ENCODE data around the gene OXTR. TPM values are rescaled to one million over a fixed set of nuclear protein-coding genes. Genes with fewer than 3 reads are reported as not detected.

Gene OXTR
- total and polyA plus RNA-seq, 8 donors, result 0.73 to 1.1 TPM; not detected in 6

DNA sequence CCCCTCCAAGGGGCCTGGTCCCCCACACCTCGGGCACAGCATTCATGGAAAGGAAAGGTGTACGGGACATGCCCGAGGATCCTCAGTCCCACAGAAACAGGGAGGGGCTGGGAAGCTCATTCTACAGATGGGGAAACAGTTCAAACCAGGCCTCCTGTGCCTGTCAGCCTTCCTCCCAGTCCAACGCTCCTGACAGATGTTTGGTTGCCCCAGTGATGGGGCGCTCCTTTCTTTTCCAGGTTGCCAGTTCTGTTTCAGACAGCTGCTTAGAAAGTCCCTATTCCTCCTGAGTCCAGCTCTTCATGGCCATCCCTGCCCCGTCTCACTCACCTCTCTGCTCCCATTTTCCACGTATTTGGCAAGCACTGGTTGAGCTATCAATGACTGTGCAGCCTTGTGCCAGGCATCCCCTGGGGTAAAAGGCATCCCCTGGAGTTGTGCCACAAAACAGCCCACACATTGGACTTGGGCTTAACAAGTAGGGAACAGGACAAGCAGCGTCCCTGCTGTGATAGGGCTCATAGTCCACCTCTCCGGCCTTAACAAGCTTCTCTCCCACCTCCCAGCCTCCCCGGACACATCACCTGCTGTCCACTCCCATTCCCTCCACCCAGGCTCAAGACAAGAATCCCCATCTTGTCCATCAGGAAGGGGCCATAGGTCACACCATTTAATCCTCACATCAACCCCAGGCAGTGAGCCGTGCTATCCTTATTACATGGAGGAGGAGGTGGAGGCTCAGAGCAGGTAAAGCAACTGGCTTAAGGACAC lies 6.6 kb downstream of the OXTR start:
- TF ChIP-seq EP300 (IDR thresholded peaks at IDR 0.05) (no peak), POLR2AphosphoS5 (IDR thresholded peaks at IDR 0.05) (no peak), POLR2A (IDR thresholded peaks at IDR 0.05) (no peak)
- TF ChIP-seq, protein P1, sequence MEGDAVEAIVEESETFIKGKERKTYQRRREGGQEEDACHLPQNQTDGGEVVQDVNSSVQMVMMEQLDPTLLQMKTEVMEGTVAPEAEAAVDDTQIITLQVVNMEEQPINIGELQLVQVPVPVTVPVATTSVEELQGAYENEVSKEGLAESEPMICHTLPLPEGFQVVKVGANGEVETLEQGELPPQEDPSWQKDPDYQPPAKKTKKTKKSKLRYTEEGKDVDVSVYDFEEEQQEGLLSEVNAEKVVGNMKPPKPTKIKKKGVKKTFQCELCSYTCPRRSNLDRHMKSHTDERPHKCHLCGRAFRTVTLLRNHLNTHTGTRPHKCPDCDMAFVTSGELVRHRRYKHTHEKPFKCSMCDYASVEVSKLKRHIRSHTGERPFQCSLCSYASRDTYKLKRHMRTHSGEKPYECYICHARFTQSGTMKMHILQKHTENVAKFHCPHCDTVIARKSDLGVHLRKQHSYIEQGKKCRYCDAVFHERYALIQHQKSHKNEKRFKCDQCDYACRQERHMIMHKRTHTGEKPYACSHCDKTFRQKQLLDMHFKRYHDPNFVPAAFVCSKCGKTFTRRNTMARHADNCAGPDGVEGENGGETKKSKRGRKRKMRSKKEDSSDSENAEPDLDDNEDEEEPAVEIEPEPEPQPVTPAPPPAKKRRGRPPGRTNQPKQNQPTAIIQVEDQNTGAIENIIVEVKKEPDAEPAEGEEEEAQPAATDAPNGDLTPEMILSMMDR (IDR thresholded peaks at IDR 0.05), result no peak
- Histone ChIP-seq H3K4me1 (peaks cover 7 to 8% (median 7%) of the 10 kb centered on the region in 4 donors), H3K27ac (no peak overlapping the region), H3K27me3 (peaks cover 2 to 17% (median 7%) of the 10 kb centered on the region in 3 donors), H3K9me3 (no peaks in the 10 kb centered on the region), H3K4me3 (no peak overlapping the region), H3K36me3 (no peaks in the 10 kb centered on the region)
- intact Hi-C loops (cut with DNase I; ENCODE audit: low total_unique reads), result no loop called here
- DNase-seq, result no peak
- WGBS, 5 donors, result 82 to 89% (median 84%) methylated on average over 11 of the region's 11 CpGs

DNA sequence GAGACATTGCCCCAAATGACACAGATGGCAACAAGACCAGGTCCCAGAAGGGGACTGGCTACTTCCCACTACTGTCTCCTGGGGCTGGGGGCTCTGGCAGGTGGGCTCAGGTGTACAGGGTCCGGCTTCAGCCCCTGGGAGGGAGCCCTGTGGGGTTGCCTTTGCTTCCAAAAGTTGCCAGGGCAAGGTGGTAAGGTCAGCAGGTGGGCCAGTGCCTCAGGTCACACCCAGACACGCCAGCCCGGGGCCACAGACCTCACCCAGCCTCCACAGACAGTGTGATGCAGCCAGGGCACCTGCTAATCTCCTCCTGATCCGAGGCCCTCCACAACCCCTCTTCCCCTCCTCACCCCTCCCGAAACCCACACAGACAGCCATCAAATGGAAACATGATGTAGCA lies 7.5 kb downstream of the OXTR start:
- TF ChIP-seq EP300 (IDR thresholded peaks at IDR 0.05) (no peak), POLR2AphosphoS5 (IDR thresholded peaks at IDR 0.05) (no peak), POLR2A (IDR thresholded peaks at IDR 0.05) (no peak)
- TF ChIP-seq, protein P1 (IDR thresholded peaks at IDR 0.05), result no peak
- Histone ChIP-seq H3K27me3 (peaks cover 0 to 8% (median 0%) of the 10 kb centered on the region in 3 donors), H3K4me1 (no peaks in the 10 kb centered on the region), H3K9me3 (no peaks in the 10 kb centered on the region), H3K4me3 (no peak overlapping the region), H3K27ac (no peak overlapping the region), H3K36me3 (no peaks in the 10 kb centered on the region)
- intact Hi-C loops (cut with DNase I; ENCODE audit: low total_unique reads), result no loop called here
- WGBS, 5 donors, result 64 to 79% (median 74%) methylated on average over 2 to 5 of the region's 5 CpGs
- no peak for DNase-seq

DNA sequence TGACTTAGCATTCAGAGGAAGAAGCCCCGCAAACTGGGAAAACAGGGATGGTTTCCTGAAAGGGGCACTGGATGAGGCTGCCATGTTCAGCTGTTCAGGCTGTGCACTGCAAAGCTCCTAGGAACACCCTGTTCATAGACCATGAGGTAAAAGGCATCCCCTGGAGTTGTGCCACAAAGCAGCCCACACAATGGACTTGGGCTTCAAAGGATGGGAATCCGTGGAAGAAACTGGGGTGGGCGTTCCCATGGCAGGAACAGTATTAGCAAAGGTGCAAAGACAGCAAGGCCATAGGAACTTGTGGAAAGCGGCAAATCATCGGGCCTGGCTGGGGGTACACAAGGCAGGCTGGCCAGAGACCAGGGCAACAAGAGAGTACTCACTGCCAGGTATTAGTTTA lies 8.9 kb downstream of the OXTR start:
- TF ChIP-seq POLR2AphosphoS5 (IDR thresholded peaks at IDR 0.05) (no peak), POLR2A (IDR thresholded peaks at IDR 0.05) (no peak), EP300 (IDR thresholded peaks at IDR 0.05) (no peak)
- TF ChIP-seq, protein P1 (IDR thresholded peaks at IDR 0.05), result no peak
- Histone ChIP-seq H3K9me3 (no peaks in the 10 kb centered on the region), H3K4me3 (no peak overlapping the region), H3K4me1 (no peaks in the 10 kb centered on the region), H3K27me3 (no peaks in the 10 kb centered on the region), H3K36me3 (no peaks in the 10 kb centered on the region), H3K27ac (no peak overlapping the region)
- intact Hi-C loops (cut with DNase I; ENCODE audit: low total_unique reads), result no loop called here
- WGBS, 5 donors, result 86 to 94% (median 90%) methylated on average over 5 of the region's 5 CpGs
- no peak for DNase-seq

DNA sequence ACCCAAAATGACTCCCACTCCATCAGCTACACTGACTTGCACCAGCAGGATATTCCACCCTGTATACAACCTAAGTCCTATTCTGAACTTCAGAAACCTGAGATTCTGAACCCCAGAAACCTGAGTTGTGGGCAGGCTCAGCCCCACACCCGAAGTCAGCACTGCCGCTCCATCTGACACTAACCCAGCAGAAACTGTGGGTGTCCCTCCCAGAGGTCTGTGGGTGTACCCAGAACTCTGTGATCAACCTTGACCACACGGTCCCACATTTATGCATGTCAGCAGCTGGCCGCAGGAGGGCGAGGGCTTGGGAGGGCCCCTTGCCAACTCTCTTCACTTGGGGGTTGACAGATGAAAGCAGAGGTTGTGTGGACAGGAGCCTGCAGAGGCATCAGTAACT lies 9.3 kb downstream of the OXTR start:
- WGBS, 5 donors, result 89 to 98% (median 89%) methylated on average over 5 of the region's 5 CpGs
- no peak overlapping the region for H3K27ac ChIP-seq
- no peak for DNase-seq
- H3K36me3 ChIP-seq, result no peaks in the 10 kb centered on the region
- no peak for TF ChIP-seq POLR2AphosphoS5 (IDR thresholded peaks at IDR 0.05)
- TF ChIP-seq, protein P1 (IDR thresholded peaks at IDR 0.05), result no peak
- TF ChIP-seq EP300 (IDR thresholded peaks at IDR 0.05), result no peak
- TF ChIP-seq POLR2A (IDR thresholded peaks at IDR 0.05), result no peak
- no peaks in the 10 kb centered on the region for H3K27me3 ChIP-seq
- no peaks in the 10 kb centered on the region for H3K4me1 ChIP-seq
- no peaks in the 10 kb centered on the region for H3K9me3 ChIP-seq
- intact Hi-C loops (cut with DNase I; ENCODE audit: low total_unique reads), result no loop called here
- H3K4me3 ChIP-seq, result no peak overlapping the region
